ENCODE data around the gene ITIH5. TPM values are rescaled to one million over a fixed set of nuclear protein-coding genes. Genes with fewer than 3 reads are reported as not detected.

ITIH5 gene
- total and polyA plus RNA-seq, 2 of the 8 experiments (the other 6 are each of a cell fraction or from before 2014, with no cell fraction given): 5.8 to 7.6 TPM

DNA sequence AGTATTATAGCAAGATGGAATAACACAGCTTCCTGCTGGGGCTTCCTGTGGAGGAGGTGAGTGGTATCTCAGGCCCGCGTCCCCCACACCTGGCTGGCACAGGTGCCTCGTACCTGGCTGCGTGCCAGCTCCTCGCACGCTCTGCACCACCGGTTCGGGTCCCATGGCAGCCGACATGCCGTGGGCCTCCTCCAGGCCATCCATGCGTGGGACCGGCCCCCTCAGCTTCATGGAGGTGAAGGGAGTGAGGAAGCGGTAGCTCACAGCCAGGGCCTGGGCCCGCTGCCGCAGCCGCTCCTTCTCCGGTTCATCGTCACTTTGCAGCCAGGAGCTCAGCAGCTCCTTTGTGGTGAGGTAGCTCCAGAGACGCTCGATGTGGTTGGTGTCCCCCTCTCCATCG is 90.4 kb downstream of the ITIH5 start:
- no peak overlapping the region for H4K8ac ChIP-seq (ENCODE audit: extremely low read depth, insufficient read depth, low read length)
- no peak overlapping the region for H4K91ac ChIP-seq (replicated peaks; ENCODE audit: insufficient read length, low read length)
- H3K79me2 ChIP-seq (ENCODE audit: control insufficient read depth in 1 of 2, insufficient read depth in 2 of 2, low read length in 2 of 2): no peaks in the 10 kb centered on the region
- no peaks in the 10 kb centered on the region for H3K27me3 ChIP-seq (replicated peaks in 1 of 4; ENCODE audit: control insufficient read depth in 3 of 4, extremely low read depth in 1 of 4, insufficient read depth in 3 of 4, low read length in 3 of 4)
- no peak overlapping the region for H2BK20ac ChIP-seq (ENCODE audit: low read length)
- POLR2A ChIA-PET (ENCODE audit: partially characterized antibody): no interaction called here
- H3K27ac ChIP-seq (ENCODE audit: low read depth, low read length): no peak overlapping the region
- H4K5ac ChIP-seq (ENCODE audit: insufficient read length, low read depth, low read length): no peak overlapping the region
- H3K9me3 ChIP-seq (ENCODE audit: insufficient read depth in 2 of 2, low read depth in 1 of 2, low read length in 1 of 2): no peaks in the 10 kb centered on the region
- no peak overlapping the region for H3K14ac ChIP-seq (ENCODE audit: insufficient read length)
- no peak overlapping the region for H3K23ac ChIP-seq (ENCODE audit: insufficient read length)
- H3K23me2 ChIP-seq (ENCODE audit: low read depth, low read length): no peaks in the 10 kb centered on the region
- FAIRE-seq (no peak), DNase-seq (ENCODE audit: low read depth in 1 of 2, low spot score in 2 of 2) (no peak)
- H3K4me3 ChIP-seq (ENCODE audit: extremely low read depth in 1 of 4, insufficient read depth in 2 of 4, low read depth in 3 of 4, low read length in 4 of 4): no peak overlapping the region
- H3K9ac ChIP-seq (replicated peaks in 1 of 4; ENCODE audit: extremely low read depth in 1 of 4, low read depth in 3 of 4, low read length in 3 of 4): no peak overlapping the region
- no peak overlapping the region for H2BK120ac ChIP-seq (replicated peaks; ENCODE audit: low read depth, low read length)
- no peak overlapping the region for H2AK5ac ChIP-seq (ENCODE audit: low read depth, low read length)
- WGBS, 2 experiments (ENCODE audit: extremely low coverage in 1 of 2, insufficient coverage in 1 of 2, insufficient read length in 1 of 2, insufficient replicate concordance in 2 of 2, low coverage in 1 of 2, low lambda C conversion rate in 2 of 2, missing lambda C conversion rate in 1 of 2): 91% methylated on average over 21 of the region's 21 CpGs; no CpG with 5 or more reads in 1 of the 2 experiments
- H4K20me1 ChIP-seq (replicated peaks in 1 of 2; ENCODE audit: control insufficient read depth in 1 of 2, insufficient read depth in 2 of 2, low read length in 2 of 2): no peaks in the 10 kb centered on the region
- no peak overlapping the region for H2BK12ac ChIP-seq (ENCODE audit: low read depth, low read length)
- no peaks in the 10 kb centered on the region; a peak in 1 of 7 replicates for H3K4me1 ChIP-seq (replicated peaks in 1 of 4; ENCODE audit: control insufficient read depth in 3 of 4, insufficient read depth in 4 of 4, low read length in 3 of 4)
- no peak overlapping the region for H2BK15ac ChIP-seq (ENCODE audit: low read length)
- no peaks in the 10 kb centered on the region for H3K79me1 ChIP-seq (ENCODE audit: low read depth, low read length)
- H3K4ac ChIP-seq (replicated peaks; ENCODE audit: insufficient read length, low read depth, low read length): no peak overlapping the region
- H2AFZ ChIP-seq (ENCODE audit: low read length): no peak overlapping the region
- H3K56ac ChIP-seq (replicated peaks; ENCODE audit: insufficient read length, low read depth, low read length): no peak overlapping the region
- CTCF ChIA-PET (ENCODE audit: partially characterized antibody): interaction anchor here (1.0 to 1.8 kb wide), 5 partner anchors 15 to 180 kb away, joined by 3 to 8 read pairs (median 4); no protein-coding TSS in a partner anchor
- H3K4me2 ChIP-seq (ENCODE audit: insufficient read depth in 1 of 2, low read depth in 2 of 2, low read length in 2 of 2): no peak overlapping the region
- H2BK5ac ChIP-seq (ENCODE audit: low read depth, low read length): no peak overlapping the region
- H3K18ac ChIP-seq (ENCODE audit: extremely low read depth, low read length): no peak overlapping the region
- H3K36me3 ChIP-seq (ENCODE audit: control insufficient read depth in 2 of 4, insufficient read depth in 4 of 4, low read length in 3 of 4): no peaks in the 10 kb centered on the region
- no peak for TF ChIP-seq BACH1 (IDR thresholded peaks at IDR 0.05; ENCODE audit: low read length)
- no peak for TF ChIP-seq EZH2 (IDR thresholded peaks at IDR 0.05; ENCODE audit: low read depth, low read length, severe bottlenecking)
- no peak for TF ChIP-seq SP4 (IDR thresholded peaks at IDR 0.05; ENCODE audit: low read length)
- no peak for TF ChIP-seq NANOG (IDR thresholded peaks at IDR 0.05; ENCODE audit: insufficient read depth, low read depth, low read length, poor library complexity, severe bottlenecking)
- TF ChIP-seq, protein P1, sequence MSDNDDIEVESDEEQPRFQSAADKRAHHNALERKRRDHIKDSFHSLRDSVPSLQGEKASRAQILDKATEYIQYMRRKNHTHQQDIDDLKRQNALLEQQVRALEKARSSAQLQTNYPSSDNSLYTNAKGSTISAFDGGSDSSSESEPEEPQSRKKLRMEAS (IDR thresholded peaks at IDR 0.05): no peak
- TF ChIP-seq, protein P2, sequence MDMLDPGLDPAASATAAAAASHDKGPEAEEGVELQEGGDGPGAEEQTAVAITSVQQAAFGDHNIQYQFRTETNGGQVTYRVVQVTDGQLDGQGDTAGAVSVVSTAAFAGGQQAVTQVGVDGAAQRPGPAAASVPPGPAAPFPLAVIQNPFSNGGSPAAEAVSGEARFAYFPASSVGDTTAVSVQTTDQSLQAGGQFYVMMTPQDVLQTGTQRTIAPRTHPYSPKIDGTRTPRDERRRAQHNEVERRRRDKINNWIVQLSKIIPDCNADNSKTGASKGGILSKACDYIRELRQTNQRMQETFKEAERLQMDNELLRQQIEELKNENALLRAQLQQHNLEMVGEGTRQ (IDR thresholded peaks at IDR 0.05; ENCODE audit: low read length): no peak
- no peak for TF ChIP-seq ZNF274 (IDR thresholded peaks at IDR 0.05; ENCODE audit: borderline replicate concordance, extremely low read depth, low read length)
- TF ChIP-seq RBBP5 (IDR thresholded peaks at IDR 0.05; ENCODE audit: borderline replicate concordance, low read depth, low read length): no peak
- TF ChIP-seq SRF (IDR thresholded peaks at IDR 0.05; ENCODE audit: low read depth, low read length): no peak
- TF ChIP-seq BRCA1 (IDR thresholded peaks at IDR 0.05; ENCODE audit: low read depth, low read length): no peak
- TF ChIP-seq EGR1 (IDR thresholded peaks at IDR 0.05; ENCODE audit: borderline replicate concordance, low read depth, low read length): no peak
- no peak for TF ChIP-seq SUZ12 (IDR thresholded peaks at IDR 0.05; ENCODE audit: low read length)
- TF ChIP-seq TAF7 (optimal IDR thresholded peaks at IDR 0.05; ENCODE audit: borderline replicate concordance, low read depth, low read length): no peak
- no peak for TF ChIP-seq CHD2 (IDR thresholded peaks at IDR 0.05; ENCODE audit: low read length)

Measured in H1 (cell line).